HG02642 (cell line): ENCODE measurements around the gene SND1.

Experiments
- ATAC-seq: cut with Tn5 transposase; IDR thresholded peaks from one replicate; pipeline ENCODE4 v1.9.1; 2021; ENCODE audit warnings: mild to moderate bottlenecking; ENCODE audit not compliant: unreplicated experiment, poor library complexity

Gene SND1

DNA sequence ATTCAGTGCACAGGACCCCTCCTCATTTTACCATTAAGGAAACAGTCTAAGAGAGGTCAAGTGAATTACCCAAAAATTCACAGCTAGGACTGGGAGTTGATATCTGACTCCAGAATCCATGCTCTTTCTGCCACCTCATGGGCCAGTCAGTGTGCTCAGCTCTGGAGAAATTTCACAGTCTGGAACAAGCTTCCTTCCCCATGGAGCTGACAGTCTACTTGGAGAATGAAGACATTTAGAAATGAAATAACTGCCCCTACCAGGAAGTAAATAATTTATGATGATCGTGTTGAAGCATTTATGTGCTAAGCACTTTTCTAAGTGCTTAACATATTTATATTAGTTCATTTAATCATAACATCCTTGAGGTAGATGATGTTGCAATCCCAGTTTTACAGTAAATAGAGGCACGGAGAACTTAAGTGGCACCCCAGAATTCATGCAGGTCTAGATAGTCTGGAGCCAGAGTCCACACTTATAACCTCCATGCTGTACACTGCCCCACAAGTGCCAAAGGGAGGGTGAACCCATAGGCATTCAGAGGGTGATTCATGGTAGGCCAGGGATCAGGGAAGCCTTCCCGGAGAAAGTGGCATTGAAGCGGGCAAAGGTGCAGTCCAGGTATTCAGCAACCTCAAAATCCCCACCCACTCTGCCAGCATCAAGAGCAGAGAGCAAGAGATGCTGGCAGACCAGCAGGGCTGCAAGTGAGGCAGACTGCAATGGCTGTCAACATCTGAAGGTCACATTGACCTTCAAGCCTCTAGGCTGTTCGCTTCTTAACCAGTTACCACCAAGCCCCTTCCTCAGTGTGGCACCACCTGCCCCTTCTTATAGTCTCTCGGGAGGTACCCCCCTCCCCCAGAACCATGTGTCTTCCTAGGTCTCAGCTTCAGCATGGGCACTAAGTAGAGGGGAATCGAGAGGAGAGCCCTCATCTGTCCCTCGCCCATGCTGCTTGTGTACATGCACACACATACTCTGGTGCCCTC, 417.7 kb downstream of the SND1 start:
- no peak for ATAC-seq

GRCh38 chr7:128071376-128071775, 419.4 kb downstream of the SND1 start:
- ATAC-seq = no peak

- ATAC-seq = no peak
Observed at GRCh38 chr7:128071801-128072200, 419.8 kb downstream of the SND1 start.

DNA sequence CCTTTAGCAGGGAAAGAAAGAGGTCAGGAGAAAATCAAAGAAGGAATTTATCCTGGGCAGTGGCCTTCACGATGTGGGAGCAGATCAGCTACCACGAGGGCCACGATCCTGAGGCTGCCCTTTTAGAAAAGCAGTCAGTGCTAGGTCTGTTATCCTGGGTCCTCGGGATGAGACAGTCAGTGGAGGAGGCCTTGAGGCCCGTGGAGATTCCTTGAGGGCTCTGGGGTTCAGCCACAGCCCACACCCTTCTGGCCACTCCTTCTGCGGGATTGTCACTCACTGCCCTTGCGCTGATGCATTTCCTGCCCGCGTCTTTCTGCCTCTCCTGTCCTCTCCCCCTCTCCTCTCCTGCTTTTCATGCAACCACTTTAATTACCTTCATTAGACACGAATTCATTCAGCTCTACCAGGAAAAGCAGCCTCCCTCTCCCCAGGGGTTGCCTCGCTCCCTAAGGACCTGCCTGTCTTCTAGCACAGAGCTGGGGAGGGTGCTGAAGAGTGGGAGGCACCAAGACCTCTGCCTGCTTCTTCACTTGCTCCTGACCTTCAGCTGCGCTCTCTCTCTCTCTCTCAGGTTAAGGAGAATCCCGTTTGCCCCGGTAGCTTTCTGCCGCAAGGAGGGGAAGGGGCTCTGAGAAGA, 421.8 kb downstream of the SND1 start:
- no peak for ATAC-seq

DNA sequence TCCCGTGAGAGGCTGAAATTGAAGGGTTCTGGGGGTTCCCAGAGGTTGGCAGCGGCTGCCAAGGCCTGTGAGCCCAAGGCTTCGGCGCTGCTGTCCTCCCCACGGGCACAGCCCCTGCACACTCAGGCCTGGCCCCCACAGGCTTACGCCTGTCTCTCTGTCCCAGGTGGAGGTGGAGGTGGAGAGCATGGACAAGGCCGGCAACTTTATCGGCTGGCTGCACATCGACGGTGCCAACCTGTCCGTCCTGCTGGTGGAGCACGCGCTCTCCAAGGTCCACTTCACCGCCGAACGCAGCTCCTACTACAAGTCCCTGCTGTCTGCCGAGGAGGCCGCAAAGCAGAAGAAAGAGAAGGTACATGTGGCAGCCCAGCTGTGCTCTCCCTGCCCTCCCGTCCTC, 422.3 kb downstream of the SND1 start:
- ATAC-seq = no peak

DNA sequence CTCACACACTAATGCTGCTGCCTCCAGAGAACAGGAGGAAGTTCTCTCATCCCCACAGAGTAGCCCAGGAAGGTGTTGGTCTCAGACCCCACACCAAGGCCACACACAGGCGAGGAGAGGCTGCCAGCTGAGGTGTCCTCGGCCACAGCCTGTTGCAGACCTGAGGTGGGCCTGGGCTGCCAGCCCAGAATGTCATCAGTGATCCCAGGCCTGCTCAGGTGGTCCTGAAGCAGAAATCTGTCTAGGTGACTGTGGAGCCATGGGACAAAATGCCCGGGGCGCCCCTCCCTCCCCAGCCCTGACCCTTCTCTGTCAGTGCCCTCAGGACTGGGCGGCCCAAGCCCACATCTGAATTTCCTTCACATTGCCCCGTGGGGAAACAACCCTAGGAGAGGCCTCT, 422.7 kb downstream of the SND1 start:
- ATAC-seq = no peak

- ATAC-seq = no peak
Observed at GRCh38 chr7:128075242-128076095, 423.5 kb downstream of the SND1 start.

GRCh38 chr7:128076196-128076795, 424.3 kb downstream of the SND1 start:
- ATAC-seq = no peak

DNA sequence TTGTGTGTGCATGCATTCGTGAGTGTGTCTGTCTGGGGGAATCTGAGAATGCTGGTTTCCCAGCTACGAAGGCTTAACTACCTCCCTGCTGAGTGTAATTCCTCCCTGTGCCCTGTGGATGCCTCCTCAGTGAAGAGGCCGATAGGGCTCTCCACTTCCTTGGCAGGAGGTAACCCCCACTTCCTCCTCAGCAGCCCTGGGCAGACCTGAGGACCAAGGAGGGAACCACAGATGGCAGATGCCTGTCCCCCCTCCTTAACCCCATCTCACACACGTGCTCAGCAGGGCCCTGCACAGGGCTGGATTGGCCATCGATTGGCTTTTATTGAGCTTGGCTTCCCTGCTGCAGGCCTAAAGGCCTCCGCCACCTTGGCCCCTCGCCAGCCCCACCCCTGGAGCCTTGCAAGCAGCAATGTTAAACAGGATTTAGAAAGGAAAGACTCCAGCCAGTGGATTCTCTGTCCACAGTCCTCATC, 424.8 kb downstream of the SND1 start:
- ATAC-seq = no peak

GRCh38 chr7:128078309-128078708, 426.3 kb downstream of the SND1 start:
- no peak for ATAC-seq

DNA sequence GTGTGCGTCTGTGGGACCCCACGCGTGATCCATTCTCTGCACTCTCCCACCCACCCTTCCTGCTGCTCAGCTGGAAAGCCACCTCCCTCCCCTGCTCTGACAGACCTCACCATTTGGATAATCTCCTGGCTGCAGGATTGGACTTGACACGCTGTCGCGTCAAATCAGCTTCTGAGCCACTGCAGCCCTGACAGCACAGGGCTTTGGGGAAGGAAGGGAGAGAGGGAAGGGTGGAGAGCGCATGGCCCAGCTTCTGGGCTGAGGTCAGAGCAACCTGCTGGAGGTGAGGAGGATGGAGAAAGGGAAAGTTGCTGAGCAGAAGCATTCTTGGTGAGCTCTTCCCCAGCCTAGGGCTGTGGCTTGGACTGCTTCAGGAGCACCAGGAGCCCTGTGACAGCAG, 428.2 kb downstream of the SND1 start:
- no peak for ATAC-seq

GRCh38 chr7:128081351-128081750, 429.4 kb downstream of the SND1 start:
- ATAC-seq = no peak

DNA sequence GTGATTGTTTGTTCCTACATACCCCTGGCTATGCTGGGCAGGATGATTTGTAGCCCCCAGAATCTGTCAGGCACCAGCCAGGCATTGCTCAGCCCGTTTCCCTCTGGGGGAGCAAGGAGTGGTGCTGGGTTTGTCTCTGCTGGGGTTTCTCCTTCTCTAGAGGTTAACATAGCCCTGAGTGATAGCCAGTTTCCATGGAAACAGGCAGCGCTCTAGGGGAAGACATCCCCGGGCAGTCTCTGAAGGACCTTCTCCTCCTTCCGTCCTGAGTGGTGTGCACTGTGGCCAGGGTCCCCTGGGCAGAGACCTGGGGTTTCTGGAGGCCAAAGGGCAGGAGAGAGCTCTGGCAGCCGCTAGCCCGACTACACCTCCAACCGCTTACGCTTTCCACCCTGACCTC, 429.8 kb downstream of the SND1 start:
- ATAC-seq = no peak

DNA sequence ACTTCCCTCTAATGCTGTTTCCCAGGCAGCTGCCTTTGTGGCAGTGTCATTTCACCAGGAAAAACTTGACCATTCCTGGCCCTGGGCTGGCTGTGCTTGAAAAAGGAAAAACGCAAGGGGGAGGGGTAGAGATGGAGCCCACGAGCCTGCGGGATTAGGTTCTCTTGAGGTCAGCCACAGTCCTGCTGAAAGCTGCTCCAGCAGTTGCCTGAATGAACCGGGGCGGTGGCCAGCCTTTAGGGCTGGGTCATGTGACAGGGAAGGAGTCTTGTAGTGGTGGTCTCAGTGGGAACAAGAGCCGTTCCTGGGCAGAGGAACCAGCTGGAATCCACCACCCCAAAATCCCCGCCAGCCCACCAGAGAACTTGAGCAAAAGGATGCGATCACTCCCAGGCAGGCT, 430.4 kb downstream of the SND1 start:
- ATAC-seq = no peak

DNA sequence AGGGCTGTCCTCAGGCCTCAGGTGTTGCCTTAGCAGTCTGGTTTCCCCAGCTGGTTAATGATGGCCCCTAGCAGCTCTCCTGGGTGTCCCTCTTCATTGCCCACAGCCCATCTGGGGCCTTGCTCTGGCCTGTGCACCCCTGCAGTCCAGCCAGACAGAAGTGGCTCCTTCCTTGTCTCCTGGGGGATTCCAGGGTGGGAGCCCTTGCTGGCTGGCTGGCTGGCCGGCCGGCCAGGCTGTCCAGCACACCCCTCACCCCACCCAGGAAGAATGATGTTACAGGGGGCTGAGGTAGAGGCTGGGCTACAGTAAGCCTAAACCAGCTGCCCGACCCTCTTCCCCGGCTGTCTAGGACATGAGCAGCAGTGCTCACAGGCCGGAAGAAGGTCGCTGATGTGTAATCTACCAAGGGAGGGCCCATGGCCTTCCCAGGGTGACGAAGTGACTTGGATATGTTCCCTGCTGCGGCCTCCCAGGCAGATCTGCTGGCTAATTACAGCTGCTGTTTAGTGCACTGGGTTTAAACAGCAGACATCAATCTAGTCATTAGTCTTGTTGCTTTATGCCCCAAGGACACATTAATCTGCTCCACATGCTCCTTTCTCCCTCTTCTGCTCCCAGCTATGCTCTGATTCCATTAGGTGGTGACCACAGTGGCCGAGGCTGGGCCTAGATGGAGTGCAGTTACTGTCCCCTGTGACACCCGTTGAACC, 433.1 kb downstream of the SND1 start:
- no peak for ATAC-seq

DNA sequence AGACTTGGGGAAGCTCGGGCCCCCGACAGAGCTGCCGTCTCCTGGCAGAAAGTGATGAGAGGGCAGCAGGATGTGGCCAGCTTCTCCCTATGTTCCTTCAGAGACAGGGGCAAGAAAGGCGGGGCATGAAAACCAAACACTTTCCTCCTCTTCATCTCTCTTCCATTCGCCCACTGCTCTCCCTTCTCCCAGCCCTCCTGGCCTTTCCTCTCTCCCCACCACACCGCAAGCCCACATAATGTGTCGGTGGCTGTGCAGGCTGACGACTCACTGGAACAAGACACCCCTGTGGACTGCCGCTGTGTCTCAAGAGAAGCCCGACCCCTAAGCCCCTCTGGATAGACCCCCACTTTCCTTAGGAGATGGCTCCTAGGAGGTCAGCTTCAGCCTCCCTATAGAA, 438.5 kb downstream of the SND1 start:
- no peak for ATAC-seq

- no peak for ATAC-seq
Observed at GRCh38 chr7:128091106-128091505, 439.1 kb downstream of the SND1 start.

DNA sequence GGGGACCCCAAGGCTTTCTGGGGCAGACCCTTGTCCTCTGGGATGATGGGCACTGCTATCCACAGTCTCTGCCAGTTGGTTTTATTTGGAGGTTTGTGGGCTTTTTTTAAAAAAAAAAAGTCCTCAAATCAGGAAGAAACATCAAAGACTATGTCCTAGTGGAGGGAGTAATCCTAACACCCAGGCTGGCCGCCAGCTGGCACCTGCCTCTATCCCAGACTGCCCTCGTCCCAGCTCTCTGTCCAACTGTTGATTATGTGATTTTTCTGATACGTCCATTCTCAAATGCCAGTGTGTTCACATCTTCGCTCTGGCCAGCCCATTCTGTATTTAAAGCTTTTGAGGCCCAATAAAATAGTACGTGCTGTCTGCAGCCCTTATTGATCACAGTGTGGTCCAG, 440.2 kb downstream of the SND1 start:
- ATAC-seq = no peak
